DND-41 (cell line): Measurements from ENCODE around the gene OSCAR.

Experiments used
- ATAC-seq: fragments of 200-7000 bp; cut with Tn5 transposase; 3 replicates; pipeline ENCODE4 v1.9.1; 2021; ENCODE audit warnings: low read depth; ENCODE audit not compliant: insufficient read depth
- DNase-seq: peaks from one replicate; pipeline ENCODE4 v3.0.0-alpha.2; 2020
- H2AFZ ChIP-seq: 2 replicates; pipeline ENCODE4 v1.6.0; 2012; ENCODE audit warnings: low read depth, low read length
- H3K27ac ChIP-seq: 2 replicates; pipeline ENCODE4 v1.5.1; 2012; ENCODE audit warnings: low read length, inconsistent platforms
- H3K27me3 ChIP-seq: fragments of 200-600 bp; sonication (generic); 2 replicates; pipeline ENCODE4 v1.6.0; 2012; ENCODE audit warnings: low read length, mild to moderate bottlenecking, inconsistent platforms; ENCODE audit not compliant: insufficient read depth, poor library complexity
- H3K36me3 ChIP-seq: 2 replicates; pipeline ENCODE4 v1.5.1; 2012; ENCODE audit warnings: low read length, inconsistent platforms; ENCODE audit not compliant: insufficient read depth
- H3K4me1 ChIP-seq: 2 replicates; pipeline ENCODE4 v1.5.1; 2012; ENCODE audit warnings: mild to moderate bottlenecking, low read length; ENCODE audit not compliant: insufficient read depth
- H3K4me2 ChIP-seq: 2 replicates; pipeline ENCODE4 v1.6.0; 2012; ENCODE audit warnings: mild to moderate bottlenecking, moderate library complexity, low read length, inconsistent platforms; ENCODE audit not compliant: insufficient read depth
- H3K4me3 ChIP-seq, 2 experiments: fragments of 200-600 bp in 1 of 2; shearing (Covaris generic) in 1 of 2; 2 replicates each; pipeline ENCODE4 v1.5.1; 2012 to 2016; ENCODE audit warnings: inconsistent platforms in 2 of 2, low read length in 2 of 2, mild to moderate bottlenecking in 2 of 2, low read depth in 1 of 2, moderate library complexity in 1 of 2
- H3K79me2 ChIP-seq: 2 replicates; pipeline ENCODE4 v1.6.0; 2012; ENCODE audit warnings: low read length, inconsistent platforms; ENCODE audit not compliant: insufficient read depth
- H3K9ac ChIP-seq: 2 replicates; pipeline ENCODE4 v1.6.0; 2012; ENCODE audit warnings: low read depth, mild to moderate bottlenecking, inconsistent platforms, low read length, moderate library complexity
- H3K9me3 ChIP-seq: 2 replicates; pipeline ENCODE4 v1.5.1; 2012; ENCODE audit warnings: low read length, moderate library complexity, mild to moderate bottlenecking, inconsistent platforms; ENCODE audit not compliant: insufficient read depth, severe bottlenecking
- H4K20me1 ChIP-seq: 2 replicates; pipeline ENCODE4 v1.6.0; 2012; ENCODE audit warnings: low read length; ENCODE audit not compliant: insufficient read depth
- EZH2 ChIP-seq: IDR thresholded peaks from 3 replicates; pipeline ENCODE4 v1.6.1; 2012; ENCODE audit warnings: borderline replicate concordance, low read depth, mild to moderate bottlenecking, moderate library complexity, low read length, inconsistent platforms; ENCODE audit not compliant: severe bottlenecking
- TF ChIP-seq, protein P1 (sequence below): IDR thresholded peaks from 2 replicates; pipeline ENCODE4 v1.5.1; 2012; ENCODE audit warnings: borderline replicate concordance, low read length, moderate library complexity, mild to moderate bottlenecking; ENCODE audit not compliant: poor library complexity, severe bottlenecking; ENCODE audit errors: extremely low read depth

OSCAR gene

DNA sequence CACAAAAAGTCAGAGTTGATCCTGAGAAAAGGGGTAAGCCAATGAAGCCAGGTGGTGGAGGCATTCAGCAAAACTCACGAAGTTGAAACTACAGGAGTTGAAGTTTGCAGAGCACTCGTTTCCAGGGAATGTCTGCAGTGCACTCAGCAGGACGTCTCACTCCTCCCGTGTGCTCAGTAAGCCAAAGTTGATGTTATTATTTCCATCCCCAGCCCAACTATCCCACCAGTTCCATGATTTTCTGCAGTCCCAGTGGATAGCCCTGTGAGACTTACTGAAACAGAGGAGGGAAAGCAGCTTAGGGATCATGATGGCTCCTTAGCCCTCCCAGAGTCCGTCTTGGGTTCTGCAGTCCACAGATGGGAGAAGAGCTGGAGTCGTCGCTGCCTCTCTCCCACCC lies 19.6 kb downstream of the OSCAR start, which contains the start of gene TARM1:
Gene TARM1 (minus strand): TSS at position 334 of the 400 bp plus-strand sequence. CDS start 25 bp downstream, at position 309.
- Histone ChIP-seq H3K9ac (no peak within 1 kb of the TSS), H3K36me3 (no peaks in the 10 kb centered on the region), H2AFZ (no peak within 1 kb of the TSS), H3K4me2 (no peak within 1 kb of the TSS), H3K4me1 (no peaks in the 10 kb centered on the region), H3K4me3 (no peak within 1 kb of the TSS), H3K79me2 (no peaks in the 10 kb centered on the region), H3K27ac (no peak within 1 kb of the TSS), H3K9me3 (peaks cover 6% of the 10 kb centered on the region), H4K20me1 (no peaks in the 10 kb centered on the region), H3K27me3 (no peaks in the 10 kb centered on the region)
- TF ChIP-seq, protein P1, sequence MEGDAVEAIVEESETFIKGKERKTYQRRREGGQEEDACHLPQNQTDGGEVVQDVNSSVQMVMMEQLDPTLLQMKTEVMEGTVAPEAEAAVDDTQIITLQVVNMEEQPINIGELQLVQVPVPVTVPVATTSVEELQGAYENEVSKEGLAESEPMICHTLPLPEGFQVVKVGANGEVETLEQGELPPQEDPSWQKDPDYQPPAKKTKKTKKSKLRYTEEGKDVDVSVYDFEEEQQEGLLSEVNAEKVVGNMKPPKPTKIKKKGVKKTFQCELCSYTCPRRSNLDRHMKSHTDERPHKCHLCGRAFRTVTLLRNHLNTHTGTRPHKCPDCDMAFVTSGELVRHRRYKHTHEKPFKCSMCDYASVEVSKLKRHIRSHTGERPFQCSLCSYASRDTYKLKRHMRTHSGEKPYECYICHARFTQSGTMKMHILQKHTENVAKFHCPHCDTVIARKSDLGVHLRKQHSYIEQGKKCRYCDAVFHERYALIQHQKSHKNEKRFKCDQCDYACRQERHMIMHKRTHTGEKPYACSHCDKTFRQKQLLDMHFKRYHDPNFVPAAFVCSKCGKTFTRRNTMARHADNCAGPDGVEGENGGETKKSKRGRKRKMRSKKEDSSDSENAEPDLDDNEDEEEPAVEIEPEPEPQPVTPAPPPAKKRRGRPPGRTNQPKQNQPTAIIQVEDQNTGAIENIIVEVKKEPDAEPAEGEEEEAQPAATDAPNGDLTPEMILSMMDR: no peak
- no peak for TF ChIP-seq EZH2
- ATAC-seq (no peak), DNase-seq (no peak)

- Histone ChIP-seq H3K9me3 (peaks cover 6% of the 10 kb centered on the region), H3K79me2 (no peaks in the 10 kb centered on the region), H3K4me2 (no peak overlapping the region), H3K27me3 (no peaks in the 10 kb centered on the region), H4K20me1 (no peaks in the 10 kb centered on the region), H3K9ac (no peak overlapping the region), H3K36me3 (no peaks in the 10 kb centered on the region), H3K4me1 (no peaks in the 10 kb centered on the region), H3K27ac (no peak overlapping the region), H2AFZ (no peak overlapping the region), H3K4me3 (no peak overlapping the region)
- no peak for DNase-seq
- ATAC-seq: no peak
- TF ChIP-seq, protein P1: no peak
- TF ChIP-seq EZH2: no peak
These were observed 23.3 kb downstream of the OSCAR start for GRCh38 chr19:54077334-54077733.

DNA sequence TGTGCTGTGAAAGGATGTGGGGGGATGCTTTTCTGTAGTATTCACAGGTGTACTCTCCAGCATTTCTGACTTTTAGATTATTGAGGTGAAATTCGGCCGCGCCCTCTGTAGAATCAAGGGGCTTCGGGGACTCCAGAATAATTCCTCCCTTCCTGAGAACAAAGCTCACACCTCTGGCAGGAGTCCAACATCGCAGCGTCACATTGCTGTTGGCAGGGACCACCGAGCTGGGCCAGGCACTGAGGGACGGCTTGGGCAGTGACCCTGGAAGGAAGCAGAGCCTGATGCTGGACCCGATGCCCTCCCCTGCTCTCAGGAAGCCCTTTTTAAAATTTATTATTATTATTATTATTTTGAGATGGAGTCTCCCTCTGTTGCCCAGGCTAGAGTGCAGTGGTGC lies 25.8 kb downstream of the OSCAR start:
- no peaks in the 10 kb centered on the region for H3K27me3 ChIP-seq
- no peak overlapping the region for H3K9ac ChIP-seq
- H3K4me1 ChIP-seq: no peaks in the 10 kb centered on the region
- DNase-seq (no peak), ATAC-seq (no peak)
- no peaks in the 10 kb centered on the region for H3K79me2 ChIP-seq
- H2AFZ ChIP-seq: no peak overlapping the region
- no peaks in the 10 kb centered on the region for H4K20me1 ChIP-seq
- H3K36me3 ChIP-seq: no peaks in the 10 kb centered on the region
- no peak overlapping the region for H3K27ac ChIP-seq
- H3K9me3 ChIP-seq: no peaks in the 10 kb centered on the region
- H3K4me2 ChIP-seq: no peak overlapping the region
- H3K4me3 ChIP-seq: no peak overlapping the region
- no peak for TF ChIP-seq EZH2
- TF ChIP-seq, protein P1: no peak

DNA sequence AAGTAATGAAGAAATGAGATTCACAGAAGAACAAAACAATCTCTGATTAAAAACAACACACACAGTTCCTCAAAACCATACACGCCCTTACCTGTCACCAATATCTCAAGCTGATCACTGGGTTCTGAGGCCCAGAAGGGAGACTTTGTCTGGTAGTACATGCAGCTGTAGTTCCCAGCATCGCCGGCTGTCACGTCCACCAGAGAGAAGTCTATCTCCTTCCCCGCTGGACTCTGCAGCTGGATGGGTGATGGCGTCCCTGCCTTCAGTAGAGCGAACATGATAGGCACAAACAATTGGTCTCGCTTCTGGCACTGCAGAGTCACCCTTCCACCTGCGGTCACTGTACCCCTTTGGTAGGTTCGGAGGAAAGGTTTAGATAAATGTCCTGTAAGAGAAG lies 26.8 kb downstream of the OSCAR start:
- no peaks in the 10 kb centered on the region for H3K27me3 ChIP-seq
- no peak for TF ChIP-seq EZH2
- TF ChIP-seq, protein P1: no peak
- no peak overlapping the region for H3K4me2 ChIP-seq
- no peak overlapping the region for H3K27ac ChIP-seq
- H4K20me1 ChIP-seq: no peaks in the 10 kb centered on the region
- no peak overlapping the region for H2AFZ ChIP-seq
- no peak overlapping the region for H3K4me3 ChIP-seq
- no peak overlapping the region for H3K9ac ChIP-seq
- no peak for DNase-seq
- no peak for ATAC-seq
- no peaks in the 10 kb centered on the region for H3K9me3 ChIP-seq
- H3K36me3 ChIP-seq: no peaks in the 10 kb centered on the region
- H3K4me1 ChIP-seq: no peaks in the 10 kb centered on the region
- H3K79me2 ChIP-seq: no peaks in the 10 kb centered on the region
